Measurements from ENCODE around the gene MOB2. TPM values are rescaled to one million over a fixed set of nuclear protein-coding genes. Genes with fewer than 3 reads are reported as not detected.
A peak's percentile ranks its signal among the peaks of the same experiment; 100 is the strongest.
"Not testable (repeated sequence)": the region's sequence is repeated elsewhere in the genome, so short reads cannot be mapped to it uniquely, and the experiment has no call there.

MOB2 gene
- total and polyA plus RNA-seq, 9 of the 15 experiments (the other 6 are each of a cell fraction or from before 2014, with no cell fraction given) = 0.17 to 36.8 (median 19.2) TPM

DNA sequence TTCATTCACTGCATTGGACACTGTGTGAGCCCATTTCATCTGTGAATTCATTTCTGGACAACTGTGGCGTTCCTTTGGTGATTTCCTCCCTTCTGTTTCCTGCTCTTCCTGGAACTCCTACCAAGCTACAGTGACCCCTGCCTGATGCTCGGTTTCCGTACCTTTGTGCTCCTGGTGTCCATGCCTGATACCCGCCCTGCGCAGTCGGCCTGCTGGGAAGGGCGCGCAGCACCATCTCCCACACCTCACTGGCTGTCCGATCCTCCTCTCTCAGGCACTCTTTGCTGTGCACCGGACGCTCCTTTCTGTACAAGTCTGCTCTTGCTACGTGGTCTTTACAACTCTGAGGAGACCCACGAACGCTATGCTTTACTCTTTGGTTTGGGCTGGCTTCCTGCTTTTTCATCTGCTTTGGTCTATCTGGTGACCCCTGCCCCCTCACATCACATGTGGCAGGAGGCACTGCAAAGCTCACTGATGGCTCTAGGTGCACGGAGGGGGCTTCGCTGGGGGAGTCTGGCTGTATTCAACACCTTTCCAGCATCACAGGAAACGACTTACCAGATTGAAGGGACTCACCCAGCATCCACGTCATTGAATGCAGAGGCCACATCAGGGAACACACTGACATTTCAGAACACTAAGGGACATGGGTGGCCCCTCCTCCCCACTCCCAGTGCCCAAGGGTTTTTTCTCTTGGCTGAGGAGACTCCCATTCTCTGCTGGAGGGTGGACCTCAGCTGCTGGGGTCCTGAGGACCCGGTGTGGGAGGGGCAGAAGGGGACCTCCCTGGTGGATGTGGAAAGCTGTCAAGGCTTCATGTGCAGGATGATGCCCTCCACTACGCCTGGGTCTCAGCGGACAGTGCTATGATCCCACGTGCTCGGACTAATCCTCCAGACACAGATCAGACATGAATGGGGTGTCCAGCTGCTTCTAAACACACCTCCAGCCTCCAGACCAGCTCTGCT is 27.0 kb upstream of the MOB2 start (continued):
- no peak for TF ChIP-seq KAT8 (IDR thresholded peaks at IDR 0.05; ENCODE audit: low read depth)

DNA sequence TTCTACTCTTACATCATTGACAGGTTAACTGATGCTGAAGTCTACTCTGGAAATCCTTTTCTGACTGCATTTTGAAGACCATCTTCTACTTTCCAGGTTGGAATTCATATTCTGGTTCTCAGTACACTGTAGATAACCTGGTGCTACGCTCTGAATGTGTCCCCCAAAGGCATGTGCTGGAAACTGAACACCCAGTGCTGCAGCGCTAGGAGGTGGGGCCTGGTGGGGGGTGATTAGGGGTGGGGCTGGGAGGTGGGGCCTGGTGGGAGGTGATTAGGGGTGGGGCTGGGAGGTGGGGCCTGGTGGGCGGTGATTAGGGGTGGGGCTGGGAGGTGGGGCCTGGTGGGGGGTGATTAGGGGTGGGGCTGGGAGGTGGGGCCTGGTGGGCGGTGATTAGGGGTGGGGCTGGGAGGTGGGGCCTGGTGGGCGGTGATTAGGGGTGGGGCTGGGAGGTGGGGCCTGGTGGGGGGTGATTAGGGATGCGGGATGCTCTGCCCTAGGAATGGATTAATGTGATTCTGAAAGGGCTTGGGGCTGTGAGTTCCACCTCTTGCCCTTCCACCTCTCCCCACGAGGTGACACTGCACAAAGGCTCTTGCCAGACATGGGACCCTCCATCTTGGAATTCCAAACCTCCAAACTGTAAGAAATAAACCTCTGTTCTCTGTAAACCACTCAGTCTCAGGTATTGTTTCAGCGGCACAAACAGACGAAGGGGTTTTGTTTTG is 26.1 kb upstream of the MOB2 start:
- H3K9me3 ChIP-seq (replicated peaks; ENCODE audit: control insufficient read depth, insufficient read depth, low read depth, low read length); H3K27me3 ChIP-seq (ENCODE audit: control insufficient read depth in 2 of 2, insufficient read depth in 2 of 2, low read length in 2 of 2); H3K4me3 ChIP-seq; H3K27ac ChIP-seq (ENCODE audit: extremely low read depth, low read depth, low read length); POLR2A ChIA-PET; H2AFZ ChIP-seq (ENCODE audit: low read depth, low read length); H3K36me3 ChIP-seq (ENCODE audit: control insufficient read depth, insufficient read depth, low read length); CTCF ChIA-PET (ENCODE audit: low intra/inter-chr PET ratio); intact Hi-C loops (cut with micrococcal nuclease); in situ Hi-C loops (cut with MboI); BruUV-seq (replicated peaks); H3K9ac ChIP-seq (ENCODE audit: insufficient read depth in 1 of 2, low read depth in 2 of 2, low read length in 2 of 2): not testable (repeated sequence)
- peaks cover 9 to 49% of the 10 kb centered on the region in 2 experiments for H3K4me1 ChIP-seq (replicated peaks in 1 of 2; ENCODE audit: control insufficient read depth in 2 of 2, insufficient read depth in 2 of 2, low read length in 2 of 2)
- H4K20me1 ChIP-seq (replicated peaks; ENCODE audit: control insufficient read depth, insufficient read depth, low read length) = peaks cover 81% of the 10 kb centered on the region
- peak; percentile 80 for ATAC-seq
- FAIRE-seq = peak; percentile 73
- WGBS (ENCODE audit: insufficient coverage, low coverage, missing lambda C conversion rate) = 21% methylated on average over 6 of the region's 9 CpGs
- H3K4me2 ChIP-seq (ENCODE audit: insufficient read depth, low read length) = 0 out of 2 replicates have a peak overlapping the region, but pooled peaks have one; percentile 25
- TF ChIP-seq, protein P1, sequence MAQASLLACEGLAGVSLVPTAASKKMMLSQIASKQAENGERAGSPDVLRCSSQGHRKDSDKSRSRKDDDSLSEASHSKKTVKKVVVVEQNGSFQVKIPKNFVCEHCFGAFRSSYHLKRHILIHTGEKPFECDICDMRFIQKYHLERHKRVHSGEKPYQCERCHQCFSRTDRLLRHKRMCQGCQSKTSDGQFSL (CRISPR knock-in tag; IDR thresholded peaks at IDR 0.05) = peak; percentile 44; the same call in 1 of the 2 replicates
- TF ChIP-seq, protein P1 (tag; IDR thresholded peaks at IDR 0.05) = peak in 1 of 2 experiments; percentile 85; a peak in 2 of 4 replicates
- peak in 1 of 3 experiments; percentile 62 for TF ChIP-seq YY1 (IDR thresholded peaks at IDR 0.05; ENCODE audit: borderline replicate concordance in 1 of 3, control insufficient read depth in 1 of 3, extremely low read depth in 1 of 3, insufficient read depth in 3 of 3, insufficient read length in 1 of 3, insufficient replicate concordance in 2 of 3, low read depth in 1 of 3, low read length in 2 of 3)
- TF ChIP-seq, protein P2, sequence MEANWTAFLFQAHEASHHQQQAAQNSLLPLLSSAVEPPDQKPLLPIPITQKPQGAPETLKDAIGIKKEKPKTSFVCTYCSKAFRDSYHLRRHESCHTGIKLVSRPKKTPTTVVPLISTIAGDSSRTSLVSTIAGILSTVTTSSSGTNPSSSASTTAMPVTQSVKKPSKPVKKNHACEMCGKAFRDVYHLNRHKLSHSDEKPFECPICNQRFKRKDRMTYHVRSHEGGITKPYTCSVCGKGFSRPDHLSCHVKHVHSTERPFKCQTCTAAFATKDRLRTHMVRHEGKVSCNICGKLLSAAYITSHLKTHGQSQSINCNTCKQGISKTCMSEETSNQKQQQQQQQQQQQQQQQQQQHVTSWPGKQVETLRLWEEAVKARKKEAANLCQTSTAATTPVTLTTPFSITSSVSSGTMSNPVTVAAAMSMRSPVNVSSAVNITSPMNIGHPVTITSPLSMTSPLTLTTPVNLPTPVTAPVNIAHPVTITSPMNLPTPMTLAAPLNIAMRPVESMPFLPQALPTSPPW (CRISPR knock-in tag; IDR thresholded peaks at IDR 0.05) = peak; percentile 76
- TF ChIP-seq SP1 (CRISPR knock-in tag; IDR thresholded peaks at IDR 0.05) = 0 out of 2 replicates have a peak, but pooled peaks have one; percentile 46
- H3K9me1 ChIP-seq (ENCODE audit: control insufficient read depth, insufficient read depth, low read length) = peaks cover 13% of the 10 kb centered on the region
- H3K79me2 ChIP-seq (ENCODE audit: control insufficient read depth, insufficient read depth, low read length) = peaks cover 14% of the 10 kb centered on the region
- peak; percentile 64 to 87 (median 85) for DNase-seq (ENCODE audit: extremely low read depth in 1 of 4, low spot score in 3 of 4)
